ENCODE results near the gene EMILIN3. TPM values are rescaled to one million over a fixed set of nuclear protein-coding genes. Genes with fewer than 3 reads are reported as not detected.

EMILIN3 gene
- total RNA-seq, 5 donors from 2014 or later (not counting 1 experiment from before 2014, with no cell fraction given): not detected

- ChIA-PET CTCF (interaction anchor here in 1 of 2 donors (0.5 kb wide), 1 partner anchor 701 kb away, joined by 3 read pairs; no protein-coding TSS in a partner anchor), POLR2A (no interaction called here)
- Histone ChIP-seq H3K36me3 (ENCODE audit: control insufficient read depth in 2 of 2, extremely low read depth in 1 of 2, insufficient read depth in 1 of 2, low read length in 1 of 2) (peaks cover 4 to 91% of the 10 kb centered on the region in 2 donors), H3K4me1 (ENCODE audit: control insufficient read depth in 1 of 2, extremely low read depth in 1 of 2, insufficient read depth in 2 of 2, low read length in 2 of 2) (peaks cover 7 to 12% of the 10 kb centered on the region in 2 experiments), H3K27me3 (replicated peaks in 1 of 2; ENCODE audit: control insufficient read depth in 2 of 2, extremely low read depth in 1 of 2, insufficient read depth in 2 of 2, low read length in 1 of 2) (no peaks in the 10 kb centered on the region), H3K9me3 (no peaks in the 10 kb centered on the region), H3K4me3 (ENCODE audit: control insufficient read depth in 1 of 2, extremely low read depth in 1 of 2, low read length in 1 of 2) (no peak overlapping the region), H3K27ac (ENCODE audit: low read length) (no peak overlapping the region)
- H3K27me3 Mint-ChIP-seq: no peaks in the 10 kb centered on the region
- peak in 2 of 4 experiments; percentile 26 to 53 for ATAC-seq (replicated peaks in 1 of 4)
- peak overlapping the region in 1 of 3 donors; percentile 17 for H3K4me3 Mint-ChIP-seq
- no peaks in the 10 kb centered on the region for H3K9me3 Mint-ChIP-seq
- peak in 1 of 35 experiments; percentile 8 for DNase-seq
- peaks cover 13 to 24% (median 17%) of the 10 kb centered on the region in 3 donors for H3K4me1 Mint-ChIP-seq
- H3K27ac Mint-ChIP-seq: peak overlapping the region; percentile 70 to 78
- peaks cover 64% of the 10 kb centered on the region for H3K36me3 Mint-ChIP-seq
- 0% methylated on average over 1 of the region's 5 CpGs for WGBS (ENCODE audit: insufficient coverage)
These were observed 41.7 kb upstream of the EMILIN3 start for GRCh38 chr20:41408156-41408794.

GRCh38 chr20:41407607-41408006 lies 41.0 kb upstream of the EMILIN3 start:
- H3K27ac ChIP-seq (ENCODE audit: low read length): no peak overlapping the region
- no peak overlapping the region for H3K4me3 Mint-ChIP-seq
- CTCF ChIA-PET: interaction anchor here in 1 of 2 donors (0.6 kb wide), 1 partner anchor 22 kb away, joined by 7 read pairs; no protein-coding TSS in a partner anchor

GRCh38 chr20:41406896-41407444 lies 40.4 kb upstream of the EMILIN3 start:
- H3K36me3 Mint-ChIP-seq: peaks cover 61% of the 10 kb centered on the region
- POLR2A ChIA-PET: no interaction called here
- no peak overlapping the region for H3K27ac Mint-ChIP-seq
- H3K9me3 ChIP-seq: no peaks in the 10 kb centered on the region
- no peak overlapping the region for H3K27ac ChIP-seq (ENCODE audit: low read length)
- ATAC-seq (replicated peaks in 1 of 4): no peak
- DNase-seq: no peak
- no peak overlapping the region for H3K4me3 Mint-ChIP-seq
- 97% methylated on average over 5 of the region's 7 CpGs for WGBS (ENCODE audit: insufficient coverage)
- no peaks in the 10 kb centered on the region for H3K9me3 Mint-ChIP-seq
- peaks cover 4 to 82% of the 10 kb centered on the region in 2 donors for H3K36me3 ChIP-seq (ENCODE audit: control insufficient read depth in 2 of 2, extremely low read depth in 1 of 2, insufficient read depth in 1 of 2, low read length in 1 of 2)
- no peaks in the 10 kb centered on the region for H3K27me3 Mint-ChIP-seq
- H3K4me3 ChIP-seq (ENCODE audit: control insufficient read depth in 1 of 2, extremely low read depth in 1 of 2, low read length in 1 of 2): no peak overlapping the region
- CTCF ChIA-PET: interaction anchor here in 1 of 2 donors (0.6 kb wide), 1 partner anchor 21 kb away, joined by 7 read pairs; no protein-coding TSS in a partner anchor
- H3K4me1 Mint-ChIP-seq: peaks cover 16 to 24% (median 17%) of the 10 kb centered on the region in 3 donors
- H3K4me1 ChIP-seq (ENCODE audit: control insufficient read depth in 1 of 2, extremely low read depth in 1 of 2, insufficient read depth in 2 of 2, low read length in 2 of 2): peaks cover 7 to 12% of the 10 kb centered on the region in 2 experiments
- no peaks in the 10 kb centered on the region for H3K27me3 ChIP-seq (replicated peaks in 1 of 2; ENCODE audit: control insufficient read depth in 2 of 2, extremely low read depth in 1 of 2, insufficient read depth in 2 of 2, low read length in 1 of 2)

More at GRCh38 chr20:41407607-41408006, 41.0 kb upstream of the EMILIN3 start:
- Mint-ChIP-seq H3K27me3 (no peaks in the 10 kb centered on the region), H3K9me3 (no peaks in the 10 kb centered on the region), H3K27ac (peak overlapping the region in 1 of 2 donors; percentile 31), H3K36me3 (peaks cover 61% of the 10 kb centered on the region), H3K4me1 (peaks cover 13 to 24% (median 17%) of the 10 kb centered on the region in 3 donors)
- Histone ChIP-seq H3K27me3 (replicated peaks in 1 of 2; ENCODE audit: control insufficient read depth in 2 of 2, extremely low read depth in 1 of 2, insufficient read depth in 2 of 2, low read length in 1 of 2) (no peaks in the 10 kb centered on the region), H3K4me3 (ENCODE audit: control insufficient read depth in 1 of 2, extremely low read depth in 1 of 2, low read length in 1 of 2) (no peak overlapping the region), H3K4me1 (ENCODE audit: control insufficient read depth in 1 of 2, extremely low read depth in 1 of 2, insufficient read depth in 2 of 2, low read length in 2 of 2) (peaks cover 7 to 12% of the 10 kb centered on the region in 2 experiments), H3K36me3 (ENCODE audit: control insufficient read depth in 2 of 2, extremely low read depth in 1 of 2, insufficient read depth in 1 of 2, low read length in 1 of 2) (peaks cover 4 to 88% of the 10 kb centered on the region in 2 donors), H3K9me3 (no peaks in the 10 kb centered on the region)
- POLR2A ChIA-PET: no interaction called here
- peak in 3 of 4 experiments; percentile 54 to 66 (median 63) for ATAC-seq (replicated peaks in 1 of 4)
- DNase-seq: peak in 4 of 35 experiments; percentile 1 to 17 (median 6)
- 62% methylated on average over 9 of the region's 10 CpGs for WGBS (ENCODE audit: insufficient coverage)

- H3K27ac Mint-ChIP-seq: peak overlapping the region in 1 of 2 donors; percentile 16
- no peak overlapping the region for H3K27ac ChIP-seq (ENCODE audit: low read length)
- no peak overlapping the region for H3K4me3 ChIP-seq (ENCODE audit: control insufficient read depth in 1 of 2, extremely low read depth in 1 of 2, low read length in 1 of 2)
- no peaks in the 10 kb centered on the region for H3K27me3 Mint-ChIP-seq
- H3K9me3 ChIP-seq: no peaks in the 10 kb centered on the region
- H3K27me3 ChIP-seq (replicated peaks in 1 of 2; ENCODE audit: control insufficient read depth in 2 of 2, extremely low read depth in 1 of 2, insufficient read depth in 2 of 2, low read length in 1 of 2): no peaks in the 10 kb centered on the region
- ChIA-PET CTCF (no interaction called here), POLR2A (no interaction called here)
- H3K36me3 ChIP-seq (ENCODE audit: control insufficient read depth in 2 of 2, extremely low read depth in 1 of 2, insufficient read depth in 1 of 2, low read length in 1 of 2): peaks cover 8 to 75% of the 10 kb centered on the region in 2 donors
- H3K4me1 Mint-ChIP-seq: peaks cover 17 to 22% (median 18%) of the 10 kb centered on the region in 3 donors
- peaks cover 58% of the 10 kb centered on the region for H3K36me3 Mint-ChIP-seq
- no peaks in the 10 kb centered on the region for H3K9me3 Mint-ChIP-seq
- no peak overlapping the region for H3K4me3 Mint-ChIP-seq
- no peak for ATAC-seq (replicated peaks in 1 of 4)
- DNase-seq: no peak
- peaks cover 7 to 12% of the 10 kb centered on the region in 2 experiments for H3K4me1 ChIP-seq (ENCODE audit: control insufficient read depth in 1 of 2, extremely low read depth in 1 of 2, insufficient read depth in 2 of 2, low read length in 2 of 2)
- 91% methylated on average over 4 of the region's 10 CpGs for WGBS (ENCODE audit: insufficient coverage)
These were observed 39.7 kb upstream of the EMILIN3 start for GRCh38 chr20:41406353-41406752.

- Histone ChIP-seq H3K36me3 (ENCODE audit: control insufficient read depth in 2 of 2, extremely low read depth in 1 of 2, insufficient read depth in 1 of 2, low read length in 1 of 2) (peaks cover 8 to 66% of the 10 kb centered on the region in 2 donors), H3K27ac (ENCODE audit: low read length) (no peak overlapping the region), H3K9me3 (no peaks in the 10 kb centered on the region), H3K4me3 (ENCODE audit: control insufficient read depth in 1 of 2, extremely low read depth in 1 of 2, low read length in 1 of 2) (no peak overlapping the region), H3K4me1 (ENCODE audit: control insufficient read depth in 1 of 2, extremely low read depth in 1 of 2, insufficient read depth in 2 of 2, low read length in 2 of 2) (peaks cover 7 to 12% of the 10 kb centered on the region in 2 experiments), H3K27me3 (replicated peaks in 1 of 2; ENCODE audit: control insufficient read depth in 2 of 2, extremely low read depth in 1 of 2, insufficient read depth in 2 of 2, low read length in 1 of 2) (no peaks in the 10 kb centered on the region)
- WGBS (ENCODE audit: insufficient coverage): 100% methylated on average over 3 of the region's 3 CpGs
- peaks cover 17 to 22% (median 18%) of the 10 kb centered on the region in 3 donors for H3K4me1 Mint-ChIP-seq
- ATAC-seq (replicated peaks in 1 of 4): no peak
- no peak for DNase-seq
- H3K27ac Mint-ChIP-seq: no peak overlapping the region
- POLR2A ChIA-PET: interaction anchor here (0.5 to 0.6 kb wide), 2 partner anchors 47 to 87 kb away, joined by 3 to 4 read pairs; no protein-coding TSS in a partner anchor
- H3K27me3 Mint-ChIP-seq: no peaks in the 10 kb centered on the region
- no peaks in the 10 kb centered on the region for H3K9me3 Mint-ChIP-seq
- CTCF ChIA-PET: no interaction called here
- H3K4me3 Mint-ChIP-seq: no peak overlapping the region
- peaks cover 50% of the 10 kb centered on the region for H3K36me3 Mint-ChIP-seq
These were observed 38.8 kb upstream of the EMILIN3 start for GRCh38 chr20:41405436-41405835.

- peaks cover 39% of the 10 kb centered on the region for H3K36me3 Mint-ChIP-seq
- H3K36me3 ChIP-seq (ENCODE audit: control insufficient read depth in 2 of 2, extremely low read depth in 1 of 2, insufficient read depth in 1 of 2, low read length in 1 of 2): peaks cover 6 to 49% of the 10 kb centered on the region in 2 donors
- DNase-seq: no peak
These were observed 37.0 kb upstream of the EMILIN3 start for GRCh38 chr20:41403604-41404003.

More at GRCh38 chr20:41403604-41404003, 37.0 kb upstream of the EMILIN3 start:
- Histone ChIP-seq H3K4me3 (ENCODE audit: control insufficient read depth in 1 of 2, extremely low read depth in 1 of 2, low read length in 1 of 2) (no peak overlapping the region), H3K4me1 (ENCODE audit: control insufficient read depth in 1 of 2, extremely low read depth in 1 of 2, insufficient read depth in 2 of 2, low read length in 2 of 2) (peaks cover 3 to 6% of the 10 kb centered on the region in 2 experiments), H3K27me3 (replicated peaks in 1 of 2; ENCODE audit: control insufficient read depth in 2 of 2, extremely low read depth in 1 of 2, insufficient read depth in 2 of 2, low read length in 1 of 2) (no peaks in the 10 kb centered on the region), H3K9me3 (no peaks in the 10 kb centered on the region), H3K27ac (ENCODE audit: low read length) (no peak overlapping the region)
- ATAC-seq (replicated peaks in 1 of 4): no peak
- ChIA-PET POLR2A (no interaction called here), CTCF (no interaction called here)
- no peaks in the 10 kb centered on the region for H3K9me3 Mint-ChIP-seq
- WGBS (ENCODE audit: insufficient coverage): 91% methylated on average over 10 of the region's 12 CpGs
- no peak overlapping the region for H3K27ac Mint-ChIP-seq
- no peak overlapping the region for H3K4me3 Mint-ChIP-seq
- H3K4me1 Mint-ChIP-seq: peaks cover 6 to 10% (median 7%) of the 10 kb centered on the region in 3 donors
- H3K27me3 Mint-ChIP-seq: no peaks in the 10 kb centered on the region

All from T-cell (primary cell).